RPMI8226 (cell line): Measurements from ENCODE around the gene ZNF32.

ENCODE experiments used
- DNase-seq: peaks from one replicate; pipeline ENCODE4 v3.0.0-alpha.2; 2015

Gene ZNF32, protein sequence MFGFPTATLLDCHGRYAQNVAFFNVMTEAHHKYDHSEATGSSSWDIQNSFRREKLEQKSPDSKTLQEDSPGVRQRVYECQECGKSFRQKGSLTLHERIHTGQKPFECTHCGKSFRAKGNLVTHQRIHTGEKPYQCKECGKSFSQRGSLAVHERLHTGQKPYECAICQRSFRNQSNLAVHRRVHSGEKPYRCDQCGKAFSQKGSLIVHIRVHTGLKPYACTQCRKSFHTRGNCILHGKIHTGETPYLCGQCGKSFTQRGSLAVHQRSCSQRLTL

DNA sequence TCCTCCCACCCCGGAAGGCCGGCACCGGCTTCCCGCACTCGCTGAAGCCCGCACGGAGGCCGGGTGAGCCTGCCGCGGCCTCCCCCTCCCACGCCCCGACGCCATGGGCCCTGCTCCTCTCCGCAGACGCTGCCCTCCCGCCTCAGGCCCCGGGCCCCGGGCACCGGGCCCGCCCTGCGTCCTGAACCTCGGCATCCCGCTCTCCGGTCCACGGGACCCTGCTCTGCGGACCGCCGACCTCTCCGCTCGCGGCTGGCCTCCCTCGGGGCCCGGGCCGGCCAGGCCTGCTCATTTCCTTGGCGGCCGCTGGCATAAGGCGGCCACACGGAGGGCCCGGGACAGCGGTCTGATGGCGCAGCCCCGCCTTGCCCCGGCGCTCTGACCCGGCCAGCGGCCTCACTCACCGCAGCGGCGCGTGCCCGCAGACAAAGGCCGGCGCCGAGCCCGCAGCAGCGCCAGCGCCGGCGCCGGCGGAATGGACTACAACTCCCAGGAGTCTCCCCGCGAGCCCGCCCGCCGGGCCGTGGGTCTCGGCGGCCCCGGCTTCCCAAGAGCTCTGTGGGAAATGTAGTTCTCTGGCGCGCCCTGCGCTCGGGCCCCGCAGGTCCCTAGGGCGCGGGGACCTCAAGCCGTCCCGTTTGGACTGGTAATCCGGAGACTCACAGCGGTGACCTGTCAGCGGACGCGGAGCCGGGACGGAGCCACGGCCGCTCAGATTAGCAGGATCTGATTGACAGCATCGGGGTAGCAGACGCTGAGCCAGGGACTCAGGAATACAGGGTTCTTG is at the start of gene ZNF32:
Gene ZNF32, minus strand, starts transcription at position 484 of the 787 bp plus-strand sequence. CDS start 2,748 bp downstream, outside the sequence.
- DNase-seq, result peak; percentile 69

DNA sequence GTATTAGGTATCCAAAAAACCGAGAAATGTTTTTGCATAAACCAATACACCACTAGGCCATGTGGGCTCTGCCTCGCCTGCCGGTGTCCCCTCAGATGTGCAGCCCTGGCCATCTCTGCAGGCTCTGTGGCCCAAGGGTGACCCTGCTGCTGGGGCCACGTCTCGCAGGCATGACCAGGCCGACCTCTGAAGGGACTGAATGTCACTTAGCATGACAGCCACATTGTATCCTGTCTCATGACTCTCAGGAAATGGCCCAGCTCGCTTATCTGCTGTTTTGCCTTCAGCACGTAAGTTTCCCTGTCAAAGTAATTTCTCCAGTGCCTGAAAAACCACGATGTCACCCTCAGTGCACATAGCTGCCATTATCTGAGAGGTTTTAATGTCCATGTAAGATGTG is 49.5 kb upstream of the ZNF32 start:
- DNase-seq, result no peak

DNA sequence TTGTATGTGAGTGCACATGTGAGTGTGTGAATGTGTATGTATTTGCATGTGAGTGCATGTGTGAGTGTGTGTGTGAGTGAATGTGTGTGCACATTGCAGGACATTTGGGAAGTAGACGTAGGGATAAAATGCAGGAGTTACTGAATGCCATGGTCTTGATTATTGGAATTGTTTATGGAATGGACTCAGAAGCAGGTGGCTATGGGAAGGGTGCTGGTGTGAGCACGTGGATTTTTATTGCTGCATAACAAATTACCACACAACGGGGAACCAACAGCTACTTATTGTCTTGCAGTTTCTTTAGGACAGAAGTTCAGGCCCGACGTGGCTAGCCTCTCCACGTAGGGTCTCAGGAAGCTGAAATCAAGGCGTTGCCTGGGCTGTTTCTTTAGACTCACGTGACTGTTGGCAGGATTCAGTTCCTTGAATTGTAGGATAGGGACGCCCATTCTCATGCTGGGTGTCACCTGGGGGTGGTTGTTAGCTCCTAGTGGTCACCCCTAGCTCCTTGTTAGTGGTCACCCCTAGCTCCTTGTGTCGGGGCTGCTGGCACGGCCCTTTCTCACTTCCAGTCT is 48.3 kb upstream of the ZNF32 start:
- no peak for DNase-seq

DNA sequence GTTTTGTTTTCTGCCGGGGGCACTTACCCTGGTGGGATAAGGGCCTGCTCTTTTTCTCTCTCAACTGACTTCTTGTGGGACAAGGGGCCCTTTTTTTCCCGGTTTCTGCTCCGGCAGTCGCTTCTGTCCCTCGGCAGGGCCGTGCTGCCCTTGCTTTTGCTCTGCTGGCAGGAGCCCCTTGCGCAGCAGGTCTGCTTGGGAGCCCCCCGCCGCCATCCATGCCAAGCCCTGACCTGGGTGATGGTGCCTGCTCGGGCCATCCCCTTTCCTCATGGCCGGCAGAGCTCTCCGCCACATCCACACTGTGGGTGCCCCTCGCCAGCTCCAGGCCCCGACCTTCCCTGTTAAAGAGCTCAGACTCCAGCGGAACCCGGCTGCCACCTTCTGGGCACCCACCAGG is 47.0 kb upstream of the ZNF32 start:
- no peak for DNase-seq

DNA sequence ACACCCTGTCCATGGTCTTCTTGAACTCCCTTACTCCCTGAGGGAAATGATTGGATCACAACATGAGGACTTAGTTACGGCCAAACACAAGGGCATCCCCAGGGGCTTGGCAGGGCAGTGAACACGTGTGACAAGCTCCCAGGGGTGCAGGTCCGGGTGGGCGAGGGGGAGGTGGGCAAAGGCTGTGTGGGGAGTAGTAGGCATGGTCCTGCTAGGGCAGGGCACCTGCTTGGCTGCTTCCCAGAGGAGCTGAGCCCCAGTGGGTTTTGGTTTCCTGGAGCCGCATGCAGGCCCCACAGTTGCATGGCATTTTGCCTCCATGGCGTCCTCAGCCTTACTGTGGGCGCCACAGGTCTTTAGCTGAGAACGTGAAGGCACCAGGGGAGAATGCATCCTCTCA is 46.6 kb upstream of the ZNF32 start:
- no peak for DNase-seq

DNA sequence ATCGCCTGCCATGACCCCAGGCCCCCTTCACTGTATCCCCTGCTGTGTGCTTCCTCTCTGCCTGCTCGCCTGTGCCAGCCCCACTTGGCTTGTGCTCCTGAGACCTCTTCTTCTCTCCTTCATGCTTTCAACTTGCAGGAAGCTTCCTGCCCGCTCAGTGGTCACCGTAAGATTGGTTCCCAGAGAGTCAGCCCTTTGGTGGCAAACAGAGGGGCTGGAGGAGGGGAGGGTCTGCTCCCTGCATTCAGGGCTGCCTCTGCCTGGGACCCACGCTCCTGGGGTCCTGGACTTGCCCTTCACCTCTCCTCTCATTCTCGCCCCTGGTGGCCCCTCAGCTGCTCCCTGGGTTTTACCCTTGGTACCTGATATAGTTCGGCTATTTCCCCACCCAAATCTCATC is 45.8 kb upstream of the ZNF32 start:
- DNase-seq, result no peak

DNA sequence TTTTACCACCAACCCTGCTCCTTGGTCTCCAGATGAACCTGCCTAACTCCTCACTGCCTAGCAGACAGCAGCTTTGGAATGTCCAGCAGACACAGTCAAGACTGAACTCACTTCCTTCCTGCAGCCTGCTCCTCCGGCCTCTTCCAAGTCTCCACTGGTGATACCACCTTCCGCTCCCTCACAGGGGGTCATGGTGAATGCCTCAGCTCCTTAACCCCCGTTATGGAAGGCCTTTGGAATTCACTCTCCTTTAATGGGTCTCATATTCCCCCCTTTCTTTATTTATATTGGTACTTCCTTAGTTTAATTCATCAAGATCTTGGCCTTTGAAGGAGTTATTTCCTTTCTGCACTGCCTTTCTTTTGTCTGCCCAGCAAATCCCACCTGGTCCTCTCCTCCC is 44.9 kb upstream of the ZNF32 start:
- DNase-seq, result no peak

DNA sequence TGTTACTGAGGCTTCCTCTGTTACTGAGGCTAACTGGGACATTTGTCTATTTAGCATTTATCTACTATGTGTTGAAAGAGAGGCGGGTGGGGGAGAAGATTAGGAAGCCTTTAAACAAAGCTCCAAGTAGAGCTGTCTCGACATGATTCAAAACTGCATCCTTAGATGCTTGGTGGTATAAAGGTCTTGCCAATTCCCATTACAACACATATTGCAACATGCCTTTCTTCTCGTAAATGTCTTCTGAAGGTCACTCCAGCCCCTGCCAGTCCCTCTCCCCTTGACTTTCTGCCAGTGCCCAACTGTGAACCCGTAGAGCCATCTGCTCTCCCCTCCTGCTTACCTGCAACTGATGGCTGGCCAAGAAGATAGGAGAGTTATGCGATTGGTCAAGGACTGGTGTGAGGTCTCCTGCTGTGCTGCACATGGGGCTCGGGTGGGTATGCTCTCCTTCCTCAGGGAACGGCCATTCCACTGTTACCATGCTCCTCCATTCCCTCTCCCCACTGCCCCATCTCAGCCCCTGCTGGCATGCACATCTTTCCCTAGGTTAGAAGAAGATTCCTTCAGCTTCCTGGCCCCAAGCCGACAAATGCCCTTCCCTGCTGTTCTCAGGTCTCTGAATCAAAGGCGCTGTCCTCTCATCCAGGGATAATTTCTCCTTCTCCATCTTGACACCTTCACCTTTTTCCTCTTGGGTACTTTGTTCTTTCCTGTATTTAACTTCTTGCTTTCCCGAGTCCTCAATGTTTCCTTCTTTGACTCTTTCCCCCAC is 43.6 kb upstream of the ZNF32 start:
- no peak for DNase-seq

DNA sequence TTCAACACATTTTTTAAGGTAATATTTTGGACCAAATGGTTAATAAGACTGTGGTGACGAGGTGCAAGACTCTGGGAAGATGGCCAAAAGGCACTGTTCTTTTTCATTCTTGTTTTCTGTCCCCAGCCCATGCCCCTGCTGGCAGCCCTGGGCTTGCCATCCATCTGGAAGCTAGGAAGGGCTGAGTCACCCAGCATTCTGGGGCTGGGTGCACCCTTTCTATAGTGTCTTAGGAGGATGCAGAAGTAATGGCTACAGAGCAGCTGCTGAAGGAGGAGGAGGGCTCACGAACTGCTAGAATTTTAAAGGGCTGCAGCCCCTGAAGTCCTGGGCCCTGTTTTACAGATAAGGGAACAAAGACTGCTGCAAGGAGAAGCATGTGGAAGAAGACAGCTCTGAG is 42.8 kb upstream of the ZNF32 start:
- DNase-seq, result peak; percentile 5

DNA sequence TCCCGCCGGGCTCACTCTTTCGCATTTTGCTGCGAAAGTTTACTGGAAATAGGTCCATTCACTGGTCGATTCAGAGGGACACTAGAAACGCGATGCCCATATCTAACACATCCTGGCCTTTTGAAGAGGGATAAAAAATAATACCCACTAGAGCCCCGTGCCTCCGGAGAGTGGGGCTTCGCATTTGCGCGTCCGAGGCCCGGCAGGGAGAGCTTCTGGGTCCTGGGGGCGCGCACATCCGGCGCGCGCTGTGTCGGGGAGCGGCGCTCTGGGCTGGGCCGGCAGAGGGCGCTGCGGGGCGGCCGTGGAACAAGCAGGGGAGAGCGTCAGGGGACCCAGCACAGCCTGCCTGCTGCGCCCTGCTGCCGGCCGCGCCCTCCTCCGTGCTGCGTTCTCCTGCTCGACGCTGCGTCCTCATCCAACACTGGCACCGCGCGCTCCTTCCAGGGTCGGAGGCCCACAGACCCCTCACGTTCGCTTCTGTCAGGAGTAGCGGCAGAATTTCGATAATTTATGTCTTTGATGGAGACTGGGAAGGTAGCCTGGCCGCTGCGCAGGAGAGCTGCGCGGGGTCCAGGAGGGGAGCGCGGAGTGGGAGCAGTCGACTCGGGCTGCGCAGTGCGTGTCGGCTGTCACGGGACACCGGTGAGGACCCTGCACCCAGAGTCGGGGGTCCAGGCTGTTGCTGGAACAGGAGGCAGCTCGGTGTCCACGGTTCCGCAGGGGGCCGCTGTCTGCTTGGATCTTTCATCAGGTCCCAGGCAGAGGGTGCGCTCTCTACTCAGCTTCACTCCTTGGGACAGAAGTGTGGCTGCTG is 41.5 kb upstream of the ZNF32 start:
- DNase-seq, result peak; percentile 67

DNA sequence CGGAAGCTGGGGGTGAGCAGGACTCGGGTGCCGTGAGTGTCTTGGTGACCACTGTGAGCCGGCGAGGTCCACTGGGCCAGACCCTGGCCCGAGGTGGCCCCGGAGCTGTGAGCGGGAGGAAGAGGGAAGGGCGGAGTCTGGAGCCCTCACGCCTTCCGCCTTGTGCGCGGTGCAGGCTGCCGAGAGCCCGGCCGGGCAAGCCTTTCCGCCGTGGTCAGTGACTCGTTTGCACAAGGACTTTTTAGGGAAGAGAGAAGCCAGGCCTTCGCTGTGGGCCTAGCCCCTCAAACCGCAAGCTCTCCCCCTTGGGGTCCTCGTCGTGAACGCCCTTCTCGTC is 40.9 kb upstream of the ZNF32 start:
- peak; percentile 17 for DNase-seq

DNA sequence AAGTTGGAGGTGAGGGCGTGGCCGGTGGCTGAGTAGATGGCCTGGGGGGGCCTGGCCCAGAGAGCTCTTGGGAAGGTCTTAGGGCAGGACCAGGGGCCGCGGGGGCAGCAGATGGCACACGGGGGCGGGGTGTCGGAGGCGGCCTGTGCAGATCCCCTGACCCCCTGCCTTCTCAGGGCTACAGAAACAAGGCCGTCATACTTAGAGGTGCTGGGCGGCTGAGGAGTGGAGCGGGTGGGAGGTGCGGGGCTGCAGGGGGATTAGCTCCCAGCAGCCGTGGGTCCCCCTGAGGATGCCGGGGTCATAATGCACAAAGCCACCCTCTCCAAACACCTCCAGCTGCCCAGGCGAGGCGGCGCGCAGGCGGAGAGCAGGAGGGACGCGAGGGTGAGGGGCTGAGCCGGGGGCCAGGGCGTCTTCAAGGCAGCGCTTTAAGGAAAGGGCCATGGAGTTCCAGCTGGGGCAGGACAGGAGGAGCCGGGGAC is 40.4 kb upstream of the ZNF32 start:
- DNase-seq, result no peak

DNA sequence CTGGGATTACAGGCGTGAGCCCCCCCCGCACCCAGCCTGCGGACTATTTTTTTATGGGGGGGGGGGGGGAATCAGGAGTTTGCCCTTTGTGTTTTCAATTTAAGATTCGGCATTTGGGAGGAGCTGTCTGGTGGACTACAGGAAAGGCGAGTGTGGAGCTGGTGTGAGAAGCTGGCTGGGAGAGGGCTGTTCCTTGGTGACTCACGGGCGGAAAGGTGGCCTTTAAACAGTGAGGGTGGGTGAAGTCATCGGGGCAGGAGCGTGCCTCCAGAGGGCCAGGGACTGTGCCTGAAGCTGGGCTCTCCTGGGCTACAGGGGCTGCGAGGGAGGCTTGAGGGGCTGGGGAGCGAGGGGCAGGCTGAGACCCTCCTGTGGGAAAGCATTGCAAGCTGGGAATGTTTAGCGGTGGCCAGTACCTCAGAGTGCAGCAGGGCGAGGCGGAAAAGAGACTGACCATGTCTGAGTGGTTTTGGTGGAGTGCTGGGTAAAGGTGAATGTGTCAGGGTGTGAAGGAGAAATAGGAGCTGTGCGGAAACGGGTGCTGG is 39.7 kb upstream of the ZNF32 start:
- no peak for DNase-seq

DNA sequence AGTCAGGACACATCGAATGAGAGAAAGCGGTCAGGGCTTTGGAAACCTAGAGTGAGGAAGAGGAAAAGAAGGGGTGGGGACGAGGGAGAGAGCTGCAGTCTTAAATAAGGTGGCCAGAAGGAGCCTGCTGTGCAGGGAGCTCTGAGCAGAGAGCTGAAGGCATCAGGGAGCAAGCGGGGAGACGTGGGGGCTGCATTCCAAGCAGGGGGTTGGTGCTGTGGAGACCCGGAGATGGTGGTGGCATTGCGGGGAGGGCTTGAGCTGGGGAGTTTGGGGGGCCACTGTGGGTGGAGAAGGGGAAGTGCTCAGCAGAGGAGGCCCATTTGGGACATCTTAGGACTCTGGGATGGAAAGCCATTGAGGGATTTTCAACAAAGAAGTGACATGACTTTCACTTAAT is 38.7 kb upstream of the ZNF32 start:
- DNase-seq, result no peak

DNA sequence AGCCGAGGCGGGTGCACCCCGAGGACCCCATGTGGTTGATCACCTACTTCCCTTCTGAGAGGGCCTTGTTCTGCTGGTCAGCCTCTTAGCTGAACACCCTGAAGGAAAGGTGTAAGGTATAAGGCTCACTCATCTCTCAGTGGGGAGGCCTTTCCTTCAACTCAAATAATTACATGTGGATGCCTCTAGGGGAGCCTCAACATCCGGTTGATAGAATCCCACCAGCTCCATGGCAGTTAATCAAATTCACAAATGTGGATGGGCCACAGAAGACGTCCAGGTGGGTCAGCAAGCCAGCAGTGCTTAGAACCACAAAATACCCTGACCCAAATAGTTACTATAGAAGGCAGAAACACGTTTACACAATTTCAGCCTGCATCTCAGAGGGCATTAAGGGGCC is 37.7 kb upstream of the ZNF32 start:
- no peak for DNase-seq

DNA sequence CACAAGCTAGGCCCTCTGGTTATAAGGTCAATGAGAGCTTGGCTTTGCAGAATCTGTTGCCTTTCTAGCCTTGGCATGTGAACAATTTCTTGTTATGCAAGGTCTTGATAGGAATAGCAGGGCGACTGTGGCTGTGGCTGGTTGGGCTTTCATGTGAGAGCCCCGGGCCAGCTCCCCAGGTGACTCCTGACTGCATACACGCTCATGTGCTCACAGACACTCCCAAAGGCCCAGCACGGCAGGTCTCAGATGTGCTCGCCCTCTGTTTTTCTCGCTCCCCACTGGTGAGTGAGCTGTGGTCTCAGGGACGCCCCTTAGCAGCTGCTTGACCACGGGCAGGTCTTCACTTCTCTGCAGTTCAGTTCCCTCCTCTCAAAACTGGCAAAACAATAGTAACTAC is 37.1 kb upstream of the ZNF32 start:
- DNase-seq, result no peak

DNA sequence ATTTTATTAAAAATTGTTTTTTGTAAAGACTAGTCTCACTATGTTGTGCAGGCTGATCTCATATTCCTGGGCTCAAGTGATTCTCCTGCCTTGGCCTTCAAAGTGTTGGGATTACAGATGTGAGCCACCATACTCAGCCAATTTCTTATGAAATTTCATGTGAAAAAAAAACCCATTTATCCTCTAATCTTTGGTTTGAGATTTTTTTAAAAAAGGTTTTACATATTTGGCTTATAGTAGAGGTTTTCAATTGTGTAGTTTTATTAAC is 35.5 kb upstream of the ZNF32 start:
- no peak for DNase-seq

DNA sequence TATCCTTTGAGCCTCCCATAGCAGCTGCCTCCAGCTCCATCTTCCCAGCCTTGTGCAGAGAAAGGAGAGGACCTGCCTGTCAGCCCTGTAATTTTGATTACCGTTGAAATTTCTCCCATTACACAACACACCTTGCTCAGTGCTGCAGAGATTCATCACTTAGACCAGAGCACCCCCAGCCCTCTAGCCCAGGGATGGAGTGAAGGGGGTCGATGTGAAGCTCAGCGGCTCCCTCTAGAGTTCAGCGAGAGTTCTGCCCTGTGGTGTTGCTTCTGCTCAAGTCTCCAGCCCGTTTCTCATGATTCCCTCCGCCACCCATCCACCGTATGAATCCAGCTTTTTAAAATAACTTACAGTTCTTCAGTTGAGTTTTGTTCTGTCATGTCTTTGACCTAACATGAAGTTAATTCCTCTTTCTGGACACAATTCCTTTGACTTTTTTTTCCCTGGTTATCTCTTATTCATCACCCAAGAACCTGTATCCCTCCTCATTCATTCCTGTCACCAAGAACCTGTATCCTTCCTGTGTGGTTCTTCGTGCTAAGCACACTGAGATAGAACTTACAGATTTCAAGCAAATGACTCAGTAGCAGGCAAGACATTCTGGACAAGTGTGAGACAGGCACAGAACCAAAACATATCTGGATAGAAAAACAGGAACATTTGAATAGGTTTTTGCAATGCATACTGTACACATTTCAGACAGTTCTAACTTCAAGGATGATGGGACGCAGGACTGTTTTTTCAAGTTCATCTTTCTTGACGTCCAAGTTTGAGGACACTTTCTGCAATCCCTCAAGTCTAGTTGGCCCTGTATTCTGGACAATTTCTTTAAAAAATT is 35.0 kb upstream of the ZNF32 start:
- peak; percentile 6 for DNase-seq

DNA sequence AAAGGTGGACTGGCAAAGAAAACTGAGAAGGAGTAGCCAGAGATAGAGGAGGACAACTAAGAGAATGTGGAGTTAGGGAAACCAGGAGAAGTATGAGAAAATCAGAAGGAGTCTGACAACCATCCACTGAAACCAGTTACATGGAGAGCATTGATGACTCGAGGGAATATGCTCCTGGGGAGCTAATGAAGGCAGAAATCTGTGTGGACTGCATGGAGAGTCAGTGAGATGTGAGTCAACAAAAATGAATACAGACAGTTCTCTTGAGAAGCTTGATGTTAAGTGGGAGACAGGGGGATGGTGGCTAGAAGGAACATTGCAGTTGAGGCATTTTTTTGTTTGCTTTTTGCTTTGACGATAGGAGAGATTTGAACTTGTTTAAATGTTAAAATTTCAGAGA is 34.3 kb upstream of the ZNF32 start:
- DNase-seq, result no peak

DNA sequence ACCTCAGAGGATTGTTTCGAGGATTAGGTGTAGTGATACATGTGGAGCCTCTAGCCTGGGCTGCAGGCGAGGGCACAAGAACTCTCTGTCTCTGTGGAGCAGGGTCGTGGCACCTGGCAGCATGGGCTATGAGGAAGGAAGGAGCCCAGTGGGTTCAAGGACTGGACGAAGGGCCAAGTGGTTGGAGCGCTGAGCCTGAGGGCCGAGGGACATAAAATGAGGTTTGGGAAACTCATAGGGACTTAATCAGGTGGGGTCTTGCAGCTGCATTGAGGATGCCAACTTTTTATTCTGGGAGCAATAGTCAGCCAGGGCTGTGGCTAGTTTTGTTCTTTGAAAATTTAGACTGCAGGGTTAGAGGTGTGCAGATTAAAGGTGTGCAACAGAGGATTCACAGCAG is 33.0 kb upstream of the ZNF32 start:
- no peak for DNase-seq

DNA sequence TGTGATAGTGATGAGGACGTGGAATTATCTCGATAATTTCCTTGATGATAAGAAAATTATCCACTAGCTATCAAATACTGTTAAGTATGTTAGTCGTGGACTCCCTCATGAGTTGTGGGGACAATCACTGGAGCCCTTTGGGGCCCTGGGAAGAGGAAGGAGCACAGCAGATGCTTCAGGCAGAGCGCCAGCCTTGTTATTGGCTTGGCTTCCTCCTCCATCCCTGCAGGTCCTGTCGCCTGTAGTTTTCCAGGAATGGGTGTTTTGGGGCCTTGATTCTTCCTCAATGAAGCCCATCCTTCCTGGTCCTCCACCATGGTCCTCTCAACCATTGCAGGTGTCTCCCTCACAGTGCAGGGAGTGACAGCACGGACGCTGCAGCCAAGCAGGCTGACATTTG is 32.5 kb upstream of the ZNF32 start:
- DNase-seq, result no peak

DNA sequence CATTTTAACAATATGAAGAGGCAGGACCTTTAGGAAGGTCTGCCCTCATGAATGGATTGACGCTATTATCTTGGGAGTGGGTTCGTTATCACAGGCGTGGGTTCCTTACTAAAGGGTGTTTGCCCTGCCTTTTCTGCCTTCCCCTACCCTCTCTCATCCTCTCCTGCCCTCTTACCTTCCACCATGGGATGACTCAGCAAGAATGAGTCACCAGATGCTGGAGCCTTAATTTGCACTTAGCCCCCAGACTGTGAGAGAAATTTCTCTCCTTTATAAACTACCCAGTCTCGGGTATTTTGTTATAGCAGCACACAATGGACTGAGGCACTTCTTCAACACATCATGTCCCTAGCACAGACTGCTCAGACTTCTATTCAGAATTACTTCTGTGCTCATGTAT is 31.4 kb upstream of the ZNF32 start:
- peak; percentile 14 for DNase-seq
